DMS114 treated with DMSO at 0.1 percent for 48 hours (cell line): ENCODE results near the gene SPOCD1.

Source experiments
- DNase-seq: peaks from one replicate; lab custom pipeline; 2025; ENCODE audit not compliant: unreplicated experiment; lab: John Stamatoyannopoulos, UW

Gene SPOCD1

DNA sequence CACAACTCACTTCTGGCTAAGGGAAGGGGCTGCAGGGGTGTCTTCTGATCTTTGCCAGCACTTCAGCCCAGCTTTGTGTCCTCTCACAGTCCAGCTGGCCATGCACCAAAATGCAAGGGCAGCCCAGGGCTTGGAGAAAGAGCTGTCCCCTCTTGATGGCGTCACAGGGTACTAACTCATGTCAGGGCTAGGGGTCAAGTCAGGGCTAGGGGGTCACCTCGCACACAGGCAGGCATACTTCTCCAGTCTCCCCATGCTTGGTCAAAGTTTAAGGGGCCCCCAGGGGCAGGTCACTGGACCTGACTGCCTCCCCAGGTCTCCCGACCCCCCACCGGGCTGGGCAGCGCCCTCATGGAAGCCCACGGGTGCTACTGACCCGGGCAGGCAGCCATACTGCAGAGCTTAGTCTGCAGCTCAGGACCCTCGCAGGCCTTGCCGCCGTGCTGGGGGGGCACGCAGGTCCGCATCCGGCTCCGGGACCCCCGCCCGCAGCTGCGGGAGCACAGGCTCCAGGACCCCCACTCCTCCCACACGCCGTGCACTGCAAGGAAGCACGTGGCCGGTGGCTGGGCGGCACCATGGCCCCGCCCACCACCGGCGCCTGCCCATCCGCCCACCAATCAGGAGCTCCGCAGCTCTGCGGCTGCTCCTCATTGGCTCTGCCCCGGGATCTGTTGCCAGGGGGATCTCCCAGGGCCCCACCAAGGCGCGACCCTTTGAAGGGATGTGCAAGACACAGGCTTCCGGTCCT, 73.2 kb downstream of the SPOCD1 start:
- no peak for DNase-seq
